OCI-LY1 (cell line): ENCODE measurements around the gene CUX1.
A peak's percentile ranks its signal among the peaks of the same experiment; 100 is the strongest.

Experiments
- H2AFZ ChIP-seq: fragments of 200-600 bp; sonication (generic), shearing (Covaris generic); 2 replicates; pipeline ENCODE4 v1.6.0; 2014; ENCODE audit warnings: antibody characterized with exemption, mild to moderate bottlenecking, low read length
- H3F3A ChIP-seq: fragments of 200-600 bp; sonication (generic), shearing (Covaris generic); 2 replicates; pipeline ENCODE4 v1.6.0; 2014; ENCODE audit warnings: mild to moderate bottlenecking, antibody characterized with exemption, low read length, moderate library complexity; ENCODE audit not compliant: insufficient read depth
- H3K27ac ChIP-seq: fragments of 200-600 bp; sonication (generic); 2 replicates; pipeline ENCODE4 v1.5.1; 2014; ENCODE audit warnings: low read length, mixed run types, mild to moderate bottlenecking, low read depth; ENCODE audit not compliant: poor library complexity, severe bottlenecking
- H3K27me3 ChIP-seq: fragments of 200-600 bp; sonication (generic); 2 replicates; pipeline ENCODE4 v1.6.0; 2014; ENCODE audit warnings: antibody characterized with exemption, mild to moderate bottlenecking, low read length, moderate library complexity; ENCODE audit not compliant: insufficient read depth
- H3K36me3 ChIP-seq: fragments of 200-600 bp; sonication (generic); 2 replicates; pipeline ENCODE4 v1.6.1; 2014; ENCODE audit warnings: mild to moderate bottlenecking, antibody characterized with exemption, low read length, moderate library complexity, mixed read lengths; ENCODE audit not compliant: insufficient read depth
- H3K4me1 ChIP-seq: fragments of 200-600 bp; sonication (generic); 2 replicates; pipeline ENCODE4 v1.5.1; 2014; ENCODE audit warnings: mild to moderate bottlenecking, low read length, moderate library complexity; ENCODE audit not compliant: insufficient read depth, severe bottlenecking
- H3K4me2 ChIP-seq: fragments of 200-600 bp; sonication (generic), shearing (Covaris generic); 2 replicates; pipeline ENCODE4 v1.6.1; 2014; ENCODE audit warnings: low read length
- H3K4me3 ChIP-seq: fragments of 200-600 bp; sonication (generic); 2 replicates; pipeline ENCODE4 v1.5.1; 2014; ENCODE audit warnings: low read length, low read depth, mild to moderate bottlenecking, mixed read lengths; ENCODE audit not compliant: poor library complexity, severe bottlenecking
- H3K79me2 ChIP-seq: fragments of 200-600 bp; shearing (Covaris generic); 2 replicates; pipeline ENCODE4 v1.6.1; 2016; ENCODE audit warnings: mixed run types, low read length, mixed read lengths; ENCODE audit not compliant: insufficient read depth
- H3K9ac ChIP-seq: fragments of 200-600 bp; sonication (generic), shearing (Covaris generic); 2 replicates; pipeline ENCODE4 v1.6.1; 2014; ENCODE audit warnings: mild to moderate bottlenecking, low read length, mixed read lengths
- H3K9me2 ChIP-seq: fragments of 200-600 bp; sonication (generic), shearing (Covaris generic); 2 replicates; pipeline ENCODE4 v1.6.1; 2014; ENCODE audit warnings: low read depth, mild to moderate bottlenecking, low read length, mixed read lengths
- H3K9me3 ChIP-seq: fragments of 200-600 bp; shearing (Covaris generic); 2 replicates; pipeline ENCODE4 v1.6.1; 2014; ENCODE audit warnings: low read length, mixed read lengths
- H4K20me1 ChIP-seq: fragments of 200-600 bp; sonication (generic), shearing (Covaris generic); 2 replicates; pipeline ENCODE4 v1.6.0; 2016; ENCODE audit warnings: mild to moderate bottlenecking, low read length; ENCODE audit not compliant: insufficient read depth
- EZH2 ChIP-seq: fragments of 200-600 bp; sonication (generic), shearing (Covaris generic); IDR thresholded peaks from 2 replicates; pipeline ENCODE4 v1.8.0; 2017; ENCODE audit warnings: borderline replicate concordance, mixed run types, mild to moderate bottlenecking, antibody characterized with exemption, low read length, moderate library complexity, mixed read lengths
- TF ChIP-seq, protein P1 (sequence below): fragments of 200-600 bp; sonication (generic), shearing (Covaris generic); IDR thresholded peaks from 2 replicates; pipeline ENCODE4 v1.5.1; 2017; ENCODE audit warnings: mild to moderate bottlenecking, antibody characterized with exemption, low read length, moderate library complexity, mixed read lengths

The CUX1 gene

DNA sequence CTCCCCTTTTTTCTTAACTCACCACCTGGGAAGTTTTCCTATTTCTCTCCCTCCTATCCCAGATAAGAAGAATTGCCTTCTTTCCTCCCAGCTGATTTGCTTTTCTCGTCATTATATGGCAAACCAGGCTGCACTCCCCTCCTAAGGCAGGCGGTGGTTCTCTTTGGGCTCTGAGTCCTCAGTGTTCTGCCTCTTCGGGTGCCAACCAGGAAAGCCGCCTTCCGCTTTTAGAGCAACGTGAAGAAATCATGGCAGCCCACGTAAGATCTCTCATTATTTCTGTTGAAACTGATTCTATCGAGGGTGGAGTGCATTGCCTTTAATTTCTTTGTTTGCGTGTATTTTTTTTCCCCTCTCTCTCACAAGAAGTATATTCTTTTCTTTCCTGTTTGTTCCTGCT is 141.9 kb downstream of the CUX1 start:
- Histone ChIP-seq H3K4me3 (no peak overlapping the region), H4K20me1 (no peaks in the 10 kb centered on the region), H3K36me3 (peaks cover 34% of the 10 kb centered on the region), H3F3A (peaks cover 9% of the 10 kb centered on the region), H3K9me3 (no peaks in the 10 kb centered on the region), H3K9ac (no peak overlapping the region), H3K79me2 (peaks cover 65% of the 10 kb centered on the region), H2AFZ (no peak overlapping the region), H3K4me1 (peaks cover 44% of the 10 kb centered on the region), H3K27me3 (no peaks in the 10 kb centered on the region), H3K4me2 (no peak overlapping the region), H3K27ac (peak overlapping the region; percentile 90), H3K9me2 (no peaks in the 10 kb centered on the region)
- TF ChIP-seq, protein P1, sequence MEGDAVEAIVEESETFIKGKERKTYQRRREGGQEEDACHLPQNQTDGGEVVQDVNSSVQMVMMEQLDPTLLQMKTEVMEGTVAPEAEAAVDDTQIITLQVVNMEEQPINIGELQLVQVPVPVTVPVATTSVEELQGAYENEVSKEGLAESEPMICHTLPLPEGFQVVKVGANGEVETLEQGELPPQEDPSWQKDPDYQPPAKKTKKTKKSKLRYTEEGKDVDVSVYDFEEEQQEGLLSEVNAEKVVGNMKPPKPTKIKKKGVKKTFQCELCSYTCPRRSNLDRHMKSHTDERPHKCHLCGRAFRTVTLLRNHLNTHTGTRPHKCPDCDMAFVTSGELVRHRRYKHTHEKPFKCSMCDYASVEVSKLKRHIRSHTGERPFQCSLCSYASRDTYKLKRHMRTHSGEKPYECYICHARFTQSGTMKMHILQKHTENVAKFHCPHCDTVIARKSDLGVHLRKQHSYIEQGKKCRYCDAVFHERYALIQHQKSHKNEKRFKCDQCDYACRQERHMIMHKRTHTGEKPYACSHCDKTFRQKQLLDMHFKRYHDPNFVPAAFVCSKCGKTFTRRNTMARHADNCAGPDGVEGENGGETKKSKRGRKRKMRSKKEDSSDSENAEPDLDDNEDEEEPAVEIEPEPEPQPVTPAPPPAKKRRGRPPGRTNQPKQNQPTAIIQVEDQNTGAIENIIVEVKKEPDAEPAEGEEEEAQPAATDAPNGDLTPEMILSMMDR = no peak
- no peak for TF ChIP-seq EZH2

DNA sequence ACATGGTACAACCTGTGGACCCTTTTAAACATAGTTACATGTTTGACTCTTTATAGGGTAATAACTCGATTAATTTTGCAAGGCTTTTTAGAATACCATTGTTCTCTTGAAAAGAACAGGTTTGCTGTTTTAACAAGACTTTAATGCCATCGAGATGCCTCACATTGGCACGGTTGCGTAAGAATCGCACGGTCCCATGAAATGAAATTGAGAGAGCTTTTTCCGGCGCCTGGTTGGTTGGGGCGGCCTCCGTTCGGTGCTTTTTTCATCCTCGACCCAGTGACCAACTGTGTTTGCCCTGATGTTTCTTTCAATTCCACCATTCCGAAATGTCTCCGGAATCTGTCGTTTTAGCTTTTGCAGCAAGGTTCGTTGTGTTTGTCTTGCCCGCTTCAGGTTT is 142.4 kb downstream of the CUX1 start:
- H3K4me3 ChIP-seq = no peak overlapping the region
- H3K4me1 ChIP-seq = peaks cover 39% of the 10 kb centered on the region
- no peak for TF ChIP-seq EZH2
- TF ChIP-seq, protein P1 = no peak
- H3K9me3 ChIP-seq = no peaks in the 10 kb centered on the region
- no peaks in the 10 kb centered on the region for H4K20me1 ChIP-seq
- peaks cover 67% of the 10 kb centered on the region for H3K79me2 ChIP-seq
- no peak overlapping the region for H3K27ac ChIP-seq
- H3K4me2 ChIP-seq = no peak overlapping the region
- no peaks in the 10 kb centered on the region for H3K27me3 ChIP-seq
- H3K9ac ChIP-seq = no peak overlapping the region
- peaks cover 9% of the 10 kb centered on the region for H3F3A ChIP-seq
- no peak overlapping the region for H2AFZ ChIP-seq
- no peaks in the 10 kb centered on the region for H3K9me2 ChIP-seq
- peaks cover 39% of the 10 kb centered on the region for H3K36me3 ChIP-seq

DNA sequence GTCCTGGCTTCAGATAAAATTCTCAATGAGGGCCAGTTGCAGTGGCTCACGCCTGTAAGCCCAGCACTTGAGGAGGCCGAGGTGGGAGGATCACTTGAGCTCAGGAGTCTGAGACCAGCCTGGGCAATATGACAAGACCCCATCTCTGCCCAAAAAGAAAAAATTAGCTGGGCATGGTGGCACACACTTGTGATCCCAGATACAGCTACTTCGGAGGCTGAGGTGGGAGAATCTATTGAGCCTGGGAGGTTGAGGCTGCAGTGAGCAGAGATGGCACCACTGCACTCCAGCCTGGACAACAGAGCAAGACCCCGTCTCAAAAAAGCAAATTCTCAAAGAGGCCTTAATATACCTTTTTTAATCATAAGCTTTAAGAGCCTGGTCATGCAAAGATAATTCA is 142.9 kb downstream of the CUX1 start:
- Histone ChIP-seq H3K9me2 (no peaks in the 10 kb centered on the region), H4K20me1 (no peaks in the 10 kb centered on the region), H3K4me1 (peaks cover 37% of the 10 kb centered on the region), H3K27me3 (no peaks in the 10 kb centered on the region), H3K4me3 (no peak overlapping the region), H3K4me2 (no peak overlapping the region), H3K36me3 (peaks cover 44% of the 10 kb centered on the region), H3K9ac (no peak overlapping the region), H3K9me3 (no peaks in the 10 kb centered on the region), H2AFZ (no peak overlapping the region), H3K27ac (no peak overlapping the region), H3F3A (peaks cover 6% of the 10 kb centered on the region), H3K79me2 (peaks cover 68% of the 10 kb centered on the region)
- TF ChIP-seq, protein P1 = no peak
- no peak for TF ChIP-seq EZH2
